CD14-positive monocyte (primary cell): ENCODE results near the gene CADM1. TPM values are rescaled to one million over a fixed set of nuclear protein-coding genes. Genes with fewer than 3 reads are reported as not detected.

Experiments
- DNase-seq, 3 donors: peaks; one replicate each; pipeline ENCODE4 v3.0.0-alpha.2; 2011 to 2022
- H2AFZ ChIP-seq: 2 replicates; pipeline ENCODE4 v1.6.0; 2012; ENCODE audit warnings: mild to moderate bottlenecking, low read depth, low read length, inconsistent platforms; ENCODE audit not compliant: insufficient read depth, poor library complexity, severe bottlenecking
- H3K27ac ChIP-seq, 2 donors: 1 replicate in 1 of 2; 2 replicates in 1 of 2; pipeline ENCODE4 v1.5.1; 2012 to 2013; ENCODE audit warnings: low read length in 2 of 2, control low read depth in 1 of 2, inconsistent platforms in 1 of 2, low read depth in 1 of 2, mild to moderate bottlenecking in 1 of 2
- H3K27me3 ChIP-seq, 2 donors: one replicate each; pipeline versions ENCODE4 v1.6.0 to v1.6.1; 2011 to 2013; ENCODE audit warnings: low read length in 2 of 2; ENCODE audit not compliant: control insufficient read depth in 2 of 2, insufficient read depth in 2 of 2
- H3K36me3 ChIP-seq, 2 donors: replicated peaks in 1 of 2; 1 replicate in 1 of 2; 2 replicates in 1 of 2; pipeline versions ENCODE4 v1.5.1 to v1.6.1; 2012 to 2013; ENCODE audit warnings: low read length in 2 of 2, control low read depth in 1 of 2, inconsistent platforms in 1 of 2, mild to moderate bottlenecking in 1 of 2; ENCODE audit not compliant: insufficient read depth in 2 of 2, control insufficient read depth in 1 of 2
- H3K4me1 ChIP-seq, 2 donors: 1 replicate in 1 of 2; 2 replicates in 1 of 2; pipeline versions ENCODE4 v1.5.1 to v1.6.1; 2012 to 2013; ENCODE audit warnings: low read length in 2 of 2, control low read depth in 1 of 2, inconsistent platforms in 1 of 2, mild to moderate bottlenecking in 1 of 2, moderate library complexity in 1 of 2; ENCODE audit not compliant: insufficient read depth in 2 of 2, control insufficient read depth in 1 of 2
- H3K4me2 ChIP-seq: replicated peaks from 2 replicates; pipeline ENCODE3; 2012; ENCODE audit warnings: low read length, moderate library complexity, mild to moderate bottlenecking; ENCODE audit not compliant: poor library complexity, severe bottlenecking; ENCODE audit errors: extremely low read depth
- H3K4me3 ChIP-seq, 3 experiments: fragments of 200-600 bp in 1 of 3; sonication (generic) in 1 of 3; replicated peaks in 1 of 3; 1 replicate in 2 of 3; 2 replicates in 1 of 3; pipeline ENCODE4 v1.5.1; 2011 to 2013; ENCODE audit warnings: low read length in 3 of 3, mild to moderate bottlenecking in 3 of 3, control low read depth in 2 of 3, low read depth in 2 of 3, inconsistent platforms in 1 of 3, moderate library complexity in 1 of 3
- H3K79me2 ChIP-seq: 2 replicates; pipeline ENCODE4 v1.6.0; 2012; ENCODE audit warnings: mild to moderate bottlenecking, control low read depth, inconsistent platforms, low read length, moderate library complexity; ENCODE audit not compliant: insufficient read depth
- H3K9ac ChIP-seq: 2 replicates; pipeline ENCODE4 v1.6.0; 2017; ENCODE audit warnings: low read length, mild to moderate bottlenecking; ENCODE audit not compliant: insufficient read depth, poor library complexity, severe bottlenecking
- H3K9me3 ChIP-seq, 2 donors: replicated peaks in 1 of 2; 1 replicate in 1 of 2; 2 replicates in 1 of 2; pipeline versions ENCODE4 v1.5.1 to v1.6.1; 2012 to 2013; ENCODE audit warnings: low read length in 2 of 2, control low read depth in 1 of 2; ENCODE audit not compliant: control insufficient read depth in 1 of 2, insufficient read depth in 1 of 2
- H4K20me1 ChIP-seq: 2 replicates; pipeline ENCODE4 v1.6.0; 2012; ENCODE audit warnings: mild to moderate bottlenecking, low read length, control low read depth, moderate library complexity; ENCODE audit not compliant: insufficient read depth
- H3K27ac Mint-ChIP-seq, 7 donors: one replicate each; pipeline ENCODE4 v1.8.0; 2020; ENCODE audit warnings: mild to moderate bottlenecking in 7 of 7, mixed read lengths in 7 of 7, moderate library complexity in 6 of 7, inconsistent platforms in 2 of 7
- H3K27me3 Mint-ChIP-seq, 3 donors: one replicate each; pipeline ENCODE4 v1.8.0; 2021 to 2022; ENCODE audit warnings: low read depth in 3 of 3, mild to moderate bottlenecking in 3 of 3, mixed read lengths in 3 of 3, moderate library complexity in 3 of 3, inconsistent platforms in 1 of 3
- H3K36me3 Mint-ChIP-seq, 2 donors: one replicate each; pipeline ENCODE4 v1.8.0; 2020; ENCODE audit warnings: mixed read lengths in 2 of 2, inconsistent platforms in 1 of 2, mild to moderate bottlenecking in 1 of 2
- H3K4me1 Mint-ChIP-seq: one replicate; pipeline ENCODE4 v1.8.0; 2020; ENCODE audit warnings: mild to moderate bottlenecking, mixed read lengths
- H3K4me3 Mint-ChIP-seq, 2 donors: one replicate each; pipeline ENCODE4 v1.8.0; 2020; ENCODE audit warnings: mild to moderate bottlenecking in 2 of 2, mixed read lengths in 2 of 2, moderate library complexity in 1 of 2
- H3K9me3 Mint-ChIP-seq, 7 donors: one replicate each; pipeline ENCODE4 v1.8.0; 2020 to 2022; ENCODE audit warnings: mixed read lengths in 7 of 7, mild to moderate bottlenecking in 6 of 7, moderate library complexity in 6 of 7, inconsistent platforms in 2 of 7
- CTCF ChIP-seq: fragments of 200-600 bp; IDR thresholded peaks from one replicate; pipeline ENCODE4 v1.8.0; 2022; ENCODE audit warnings: antibody characterized with exemption, mild to moderate bottlenecking
- WGBS: methylation state at CpG from one replicate; pipeline ENCODE4 v1.1.5; 2013; ENCODE audit warnings: missing lambda C conversion rate; ENCODE audit not compliant: insufficient coverage; 5-methylcytosine and 5-hydroxymethylcytosine counted together
- intact Hi-C, 2 donors: fragments of 100-400 bp; cut with micrococcal nuclease; formaldehyde crosslinking; loops; one replicate each; pipeline versions ENCODE4 v1.15.0 to v1.15.1; 2023
- polyA plus RNA-seq, 3 donors: library from polyadenylated mRNA; depleted of rRNA in 1 of 3; unstranded in 2 of 3; stranded (reverse) in 1 of 3; fragments of 300-500 nt in 2 of 3; fragments of >200 nt in 1 of 3; fragmentation: Illumina TruSeq in 2 of 3; gene quantifications; 1 replicate in 2 of 3; 2 replicates in 1 of 3; pipeline ENCODE4 v1.2.3, GENCODE V29; 2012 to 2021

The CADM1 gene
- polyA plus RNA-seq, 3 donors: not detected

- Histone ChIP-seq H3K79me2 (no peaks in the 10 kb centered on the region), H3K4me2 (no peak overlapping the region), H4K20me1 (no peaks in the 10 kb centered on the region), H3K4me3 (no peak overlapping the region), H3K9ac (no peak overlapping the region), H3K9me3 (no peaks in the 10 kb centered on the region), H3K36me3 (no peaks in the 10 kb centered on the region), H3K4me1 (no peaks in the 10 kb centered on the region), H2AFZ (no peak overlapping the region), H3K27ac (no peak overlapping the region), H3K27me3 (no peaks in the 10 kb centered on the region)
- Mint-ChIP-seq H3K27me3 (peaks cover 2 to 3% (median 3%) of the 10 kb centered on the region in 3 donors), H3K27ac (no peak overlapping the region), H3K36me3 (no peaks in the 10 kb centered on the region), H3K9me3 (peaks cover 0 to 2% (median 0%) of the 10 kb centered on the region in 7 donors), H3K4me3 (no peak overlapping the region), H3K4me1 (no peaks in the 10 kb centered on the region)
- no peak for DNase-seq
- no CpG with 5 or more reads among the region's 2 CpGs for WGBS
- no peak for TF ChIP-seq CTCF
- intact Hi-C loops: no loop called here
Measured at GRCh38 chr11:115202074-115202473, 302.1 kb downstream of the CADM1 start.

GRCh38 chr11:115201111-115201792, 303.0 kb downstream of the CADM1 start:
- no peak overlapping the region for H3K9ac ChIP-seq
- H3K27ac Mint-ChIP-seq: no peak overlapping the region
- no peaks in the 10 kb centered on the region for H3K27me3 ChIP-seq
- WGBS: 67% methylated on average over 2 of the region's 6 CpGs
- H3K9me3 Mint-ChIP-seq: peaks cover 0 to 2% (median 0%) of the 10 kb centered on the region in 7 donors
- H3K4me1 ChIP-seq: no peaks in the 10 kb centered on the region
- no peak overlapping the region for H3K4me3 ChIP-seq
- intact Hi-C loops: no loop called here
- no peak overlapping the region for H2AFZ ChIP-seq
- H3K27ac ChIP-seq: no peak overlapping the region
- DNase-seq: no peak
- H3K27me3 Mint-ChIP-seq: peaks cover 2 to 3% (median 3%) of the 10 kb centered on the region in 3 donors
- no peaks in the 10 kb centered on the region for H3K79me2 ChIP-seq
- H4K20me1 ChIP-seq: no peaks in the 10 kb centered on the region
- H3K4me2 ChIP-seq: no peak overlapping the region
- no peak for TF ChIP-seq CTCF
- no peaks in the 10 kb centered on the region for H3K4me1 Mint-ChIP-seq
- H3K36me3 ChIP-seq: no peaks in the 10 kb centered on the region
- no peaks in the 10 kb centered on the region for H3K36me3 Mint-ChIP-seq
- H3K9me3 ChIP-seq: no peaks in the 10 kb centered on the region
- H3K4me3 Mint-ChIP-seq: no peak overlapping the region
